ENCODE results near the gene CLCN1.
A peak's percentile ranks its signal among the peaks of the same experiment; 100 is the strongest.

The CLCN1 gene

DNA sequence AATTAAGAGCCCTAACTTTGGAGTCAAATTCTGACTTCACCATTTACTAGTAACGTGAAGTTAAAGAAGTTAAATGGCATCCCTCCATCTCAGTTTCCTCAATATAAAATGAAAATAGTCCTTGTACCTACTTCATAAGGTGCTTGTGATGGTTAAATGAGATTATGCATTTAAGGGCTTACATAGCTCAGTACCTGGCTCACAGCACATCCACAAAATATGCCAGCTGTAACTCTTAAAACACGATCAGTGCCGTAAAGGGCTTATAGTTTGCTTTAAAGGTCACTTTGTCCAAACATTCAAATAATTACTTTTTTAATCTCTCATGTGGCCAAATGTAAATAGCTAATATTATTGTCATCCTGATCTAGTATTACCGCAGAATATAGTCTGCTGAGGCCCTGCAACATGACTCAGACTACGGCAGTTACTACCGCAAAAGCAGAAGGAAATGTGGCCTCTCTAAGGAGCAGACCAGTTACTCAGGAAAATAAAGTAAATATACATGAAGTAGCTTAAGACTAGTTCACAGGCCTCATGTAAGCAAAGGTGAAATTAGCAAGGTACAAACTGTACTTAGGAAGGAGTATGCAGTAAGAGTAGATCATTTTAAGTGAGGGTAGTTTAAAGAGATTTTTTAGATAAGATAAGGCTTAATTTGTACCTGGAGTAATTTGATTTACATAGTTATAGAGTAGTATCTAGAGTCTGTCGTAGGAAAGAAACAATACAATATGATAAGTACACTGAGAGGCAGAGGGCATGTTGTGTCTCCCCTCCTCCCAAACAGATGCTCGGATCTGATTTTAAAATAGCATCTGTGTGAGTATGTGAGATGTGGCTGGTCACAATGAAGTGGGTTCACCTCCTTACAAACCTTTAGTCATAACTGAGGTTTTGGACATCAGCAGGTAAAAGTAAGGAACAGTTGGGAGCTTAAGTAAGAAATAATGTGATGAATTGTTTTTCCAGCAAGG is 14.7 kb upstream of the CLCN1 start:
- no peak overlapping the region for H3K4me3 ChIP-seq (replicated peaks in 1 of 2; ENCODE audit: low read depth in 2 of 2, low read length in 2 of 2)
- peak in 1 of 2 donors; percentile 51 for DNase-seq (ENCODE audit: low read depth in 2 of 2)

DNA sequence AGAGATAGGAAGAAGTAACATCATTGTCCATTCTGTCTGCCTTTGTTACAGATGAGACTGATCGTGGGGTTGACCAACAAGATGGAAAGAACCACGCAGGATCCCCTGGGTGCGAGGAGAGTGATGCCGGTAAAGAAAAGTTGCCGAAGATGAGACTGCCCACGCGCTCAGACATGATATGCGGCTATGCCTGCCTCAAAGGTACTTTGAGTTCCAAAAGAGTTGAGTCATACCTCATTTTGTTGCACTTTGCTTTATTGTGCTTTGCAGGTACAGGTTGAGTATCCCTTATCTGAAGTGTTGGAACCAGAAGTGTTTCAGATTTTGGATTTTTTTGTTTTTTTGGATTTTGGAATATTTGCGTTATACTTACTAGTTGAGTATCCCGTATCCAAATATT is 12.2 kb upstream of the CLCN1 start:
- no peak for DNase-seq (ENCODE audit: low read depth in 2 of 2)
- no peak overlapping the region for H3K4me3 ChIP-seq (replicated peaks in 1 of 2; ENCODE audit: low read depth in 2 of 2, low read length in 2 of 2)
- TF ChIP-seq, protein P1, sequence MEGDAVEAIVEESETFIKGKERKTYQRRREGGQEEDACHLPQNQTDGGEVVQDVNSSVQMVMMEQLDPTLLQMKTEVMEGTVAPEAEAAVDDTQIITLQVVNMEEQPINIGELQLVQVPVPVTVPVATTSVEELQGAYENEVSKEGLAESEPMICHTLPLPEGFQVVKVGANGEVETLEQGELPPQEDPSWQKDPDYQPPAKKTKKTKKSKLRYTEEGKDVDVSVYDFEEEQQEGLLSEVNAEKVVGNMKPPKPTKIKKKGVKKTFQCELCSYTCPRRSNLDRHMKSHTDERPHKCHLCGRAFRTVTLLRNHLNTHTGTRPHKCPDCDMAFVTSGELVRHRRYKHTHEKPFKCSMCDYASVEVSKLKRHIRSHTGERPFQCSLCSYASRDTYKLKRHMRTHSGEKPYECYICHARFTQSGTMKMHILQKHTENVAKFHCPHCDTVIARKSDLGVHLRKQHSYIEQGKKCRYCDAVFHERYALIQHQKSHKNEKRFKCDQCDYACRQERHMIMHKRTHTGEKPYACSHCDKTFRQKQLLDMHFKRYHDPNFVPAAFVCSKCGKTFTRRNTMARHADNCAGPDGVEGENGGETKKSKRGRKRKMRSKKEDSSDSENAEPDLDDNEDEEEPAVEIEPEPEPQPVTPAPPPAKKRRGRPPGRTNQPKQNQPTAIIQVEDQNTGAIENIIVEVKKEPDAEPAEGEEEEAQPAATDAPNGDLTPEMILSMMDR (IDR thresholded peaks at IDR 0.05; ENCODE audit: low read depth, low read length): no peak

More for the DNA sequence above, 14.7 kb upstream of the CLCN1 start:
- TF ChIP-seq, protein P1 (IDR thresholded peaks at IDR 0.05; ENCODE audit: low read depth, low read length): no peak

- TF ChIP-seq, protein P1 (IDR thresholded peaks at IDR 0.05; ENCODE audit: low read depth, low read length): no peak
- no peak overlapping the region for H3K4me3 ChIP-seq (replicated peaks in 1 of 2; ENCODE audit: low read depth in 2 of 2, low read length in 2 of 2)
- DNase-seq (ENCODE audit: low read depth in 2 of 2): no peak
Measured at GRCh38 chr7:143304938-143305337, 11.0 kb upstream of the CLCN1 start.

DNA sequence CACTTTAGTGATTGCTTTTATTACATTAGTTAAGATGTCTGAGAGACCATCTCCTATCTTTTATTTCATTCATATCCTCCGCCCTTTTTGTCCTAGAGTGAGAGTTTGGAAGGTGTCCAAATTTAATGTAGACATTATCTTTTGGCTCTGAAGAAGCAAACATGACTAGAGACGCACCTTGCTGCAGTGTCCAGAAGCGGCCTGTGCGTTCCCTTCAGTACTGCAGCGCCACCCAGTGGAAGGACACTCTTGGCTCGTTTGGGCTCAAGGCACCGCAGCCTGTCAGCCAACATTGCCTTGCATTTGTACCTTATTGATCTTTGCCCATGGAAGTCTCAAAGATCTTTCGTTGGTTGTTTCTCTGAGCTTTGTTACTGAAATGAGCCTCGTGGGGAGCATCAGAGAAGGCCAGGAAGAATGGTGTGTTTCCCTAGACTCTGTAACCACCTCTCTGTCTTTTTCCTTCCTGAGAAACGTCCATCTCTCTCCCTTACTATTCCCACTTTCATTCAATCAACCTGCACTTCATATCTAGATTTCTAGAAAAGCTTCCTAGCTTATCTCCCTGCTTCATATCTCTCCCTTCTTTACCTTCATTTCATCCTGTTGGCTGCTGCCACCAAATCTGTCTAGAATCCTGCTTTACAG is 10.4 kb upstream of the CLCN1 start:
- H3K4me3 ChIP-seq (replicated peaks in 1 of 2; ENCODE audit: low read depth in 2 of 2, low read length in 2 of 2): no peak overlapping the region
- TF ChIP-seq, protein P1 (IDR thresholded peaks at IDR 0.05; ENCODE audit: low read depth, low read length): peak; percentile 89
- DNase-seq (ENCODE audit: low read depth in 2 of 2): peak; percentile 66 to 72

- TF ChIP-seq, protein P1 (IDR thresholded peaks at IDR 0.05; ENCODE audit: low read depth, low read length): no peak
- no peak overlapping the region for H3K4me3 ChIP-seq (replicated peaks in 1 of 2; ENCODE audit: low read depth in 2 of 2, low read length in 2 of 2)
- no peak for DNase-seq (ENCODE audit: low read depth in 2 of 2)
Measured at GRCh38 chr7:143308632-143309031, 7.3 kb upstream of the CLCN1 start.

DNA sequence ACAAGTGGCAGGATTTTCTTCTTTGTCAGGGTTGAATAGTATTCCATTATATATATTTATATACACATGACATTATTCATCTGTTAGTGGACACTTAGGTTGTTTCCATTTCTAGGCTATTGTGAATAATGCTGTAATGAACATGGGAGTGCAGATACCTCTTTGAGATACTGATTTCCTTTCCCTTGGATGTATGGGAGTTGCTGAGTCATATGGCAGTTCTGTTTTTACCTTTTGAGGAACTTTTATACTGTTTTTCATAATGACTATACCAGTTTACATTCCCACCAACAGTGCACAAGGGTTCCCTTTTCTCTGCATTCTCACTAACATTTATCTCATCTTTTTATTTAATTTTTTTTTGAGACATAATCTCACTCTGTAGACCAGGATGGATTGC is 1.8 kb upstream of the CLCN1 start:
- no peak overlapping the region for H3K4me3 ChIP-seq (replicated peaks in 1 of 2; ENCODE audit: low read depth in 2 of 2, low read length in 2 of 2)
- DNase-seq (ENCODE audit: low read depth in 2 of 2): no peak

More for the DNA sequence above, 1.8 kb upstream of the CLCN1 start:
- TF ChIP-seq, protein P1 (IDR thresholded peaks at IDR 0.05; ENCODE audit: low read depth, low read length): no peak
